Tibial nerve (tissue), 4 donors: ENCODE data around the gene PYGL.

Experiments
- CTCF ChIP-seq, 5 experiments: fragments of 200-600 bp in 3 of 5; fragments of 450-650 bp in 2 of 5; sonication (generic) in 3 of 5; IDR thresholded peaks; one replicate each; pipeline ENCODE4 v1.5.1; 2016 to 2019; ENCODE audit warnings: antibody characterized with exemption in 5 of 5, mild to moderate bottlenecking in 3 of 5, moderate library complexity in 2 of 5
- EP300 ChIP-seq, 2 donors: sonication (generic); formaldehyde crosslinking; IDR thresholded peaks; one replicate each; pipeline ENCODE4 v1.6.1; 2017; ENCODE audit warnings: antibody characterized with exemption in 2 of 2, mild to moderate bottlenecking in 1 of 2

- TF ChIP-seq CTCF (IDR thresholded peaks at IDR 0.05) (no peak), EP300 (IDR thresholded peaks at IDR 0.05) (no peak)
These were observed 88.7 kb downstream of the PYGL start for GRCh38 chr14:50855558-50855957.
